BE2C (cell line): ENCODE data around the gene ZBTB16.

Experiments
- DNase-seq: peaks from one replicate; pipeline ENCODE4 v3.0.0-alpha.2; 2020
- H3K27me3 ChIP-seq: fragments of 250-450 bp; sonication (Bioruptor Pico); 2 replicates; pipeline ENCODE4 v1.5.1; 2020; ENCODE audit warnings: mild to moderate bottlenecking
- H3K36me3 ChIP-seq: fragments of 250-450 bp; sonication (Bioruptor Pico); 2 replicates; pipeline ENCODE4 v1.5.1; 2020; ENCODE audit warnings: mild to moderate bottlenecking
- H3K4me1 ChIP-seq: fragments of 250-450 bp; sonication (Bioruptor Pico); 2 replicates; pipeline ENCODE4 v1.5.1; 2020
- H3K4me3 ChIP-seq: 2 replicates; pipeline ENCODE4 v1.5.1; 2011; ENCODE audit warnings: low read depth, low read length
- H3K9me3 ChIP-seq: fragments of 250-450 bp; sonication (Bioruptor Pico); 2 replicates; pipeline ENCODE4 v1.5.1; 2020
- TF ChIP-seq, protein P1 (sequence below): IDR thresholded peaks from 2 replicates; pipeline ENCODE4 v1.5.1; 2012; ENCODE audit warnings: mild to moderate bottlenecking, low read depth, low read length

ZBTB16 gene

DNA sequence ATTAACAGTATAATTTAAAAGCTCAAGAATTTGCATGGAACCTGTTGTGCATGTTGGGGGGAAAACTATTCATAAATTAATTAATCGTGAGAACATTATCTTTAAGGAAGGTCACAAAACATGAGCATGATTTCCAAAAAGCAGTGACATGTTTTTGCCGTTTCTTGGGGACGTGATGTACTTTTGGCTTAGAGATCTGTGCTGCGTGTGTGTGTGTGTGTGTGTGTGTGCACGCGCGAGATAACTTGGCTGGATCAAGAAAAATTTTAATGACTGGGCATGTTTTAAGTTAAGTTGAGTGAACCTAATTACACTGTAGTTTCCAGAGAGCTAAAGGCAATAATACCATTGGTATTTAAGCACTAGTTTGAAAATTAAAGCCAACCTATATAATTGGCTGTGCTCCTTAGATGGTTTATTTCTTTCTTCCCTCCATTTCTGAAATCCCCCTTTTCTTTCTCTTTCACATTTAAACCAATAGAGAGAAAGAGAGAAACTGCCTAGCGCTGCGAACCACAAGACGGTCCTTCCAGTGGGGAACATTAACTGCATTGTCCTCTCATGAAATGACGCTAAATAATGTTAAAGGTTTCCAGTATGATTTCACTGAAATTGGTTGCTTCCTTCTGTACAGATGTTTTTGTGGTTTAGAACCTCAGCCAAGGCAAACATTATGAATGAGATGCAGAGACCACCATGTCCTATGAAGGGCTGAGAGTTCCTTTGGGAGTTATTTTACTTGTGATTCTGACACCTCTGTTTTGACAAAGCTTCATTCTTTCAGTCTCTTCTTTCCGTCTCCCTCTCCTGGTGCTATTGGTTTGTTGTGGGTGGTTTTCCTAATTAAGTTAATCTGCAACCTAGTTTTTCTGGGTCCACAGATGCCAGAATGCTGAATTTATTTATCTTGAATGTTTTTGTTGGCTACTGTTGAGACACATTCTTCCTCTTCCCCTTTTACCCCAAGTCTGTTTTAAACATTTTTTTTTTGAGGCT, 51.7 kb downstream of the ZBTB16 start:
- H3K4me3 ChIP-seq = no peak overlapping the region
- TF ChIP-seq, protein P1, sequence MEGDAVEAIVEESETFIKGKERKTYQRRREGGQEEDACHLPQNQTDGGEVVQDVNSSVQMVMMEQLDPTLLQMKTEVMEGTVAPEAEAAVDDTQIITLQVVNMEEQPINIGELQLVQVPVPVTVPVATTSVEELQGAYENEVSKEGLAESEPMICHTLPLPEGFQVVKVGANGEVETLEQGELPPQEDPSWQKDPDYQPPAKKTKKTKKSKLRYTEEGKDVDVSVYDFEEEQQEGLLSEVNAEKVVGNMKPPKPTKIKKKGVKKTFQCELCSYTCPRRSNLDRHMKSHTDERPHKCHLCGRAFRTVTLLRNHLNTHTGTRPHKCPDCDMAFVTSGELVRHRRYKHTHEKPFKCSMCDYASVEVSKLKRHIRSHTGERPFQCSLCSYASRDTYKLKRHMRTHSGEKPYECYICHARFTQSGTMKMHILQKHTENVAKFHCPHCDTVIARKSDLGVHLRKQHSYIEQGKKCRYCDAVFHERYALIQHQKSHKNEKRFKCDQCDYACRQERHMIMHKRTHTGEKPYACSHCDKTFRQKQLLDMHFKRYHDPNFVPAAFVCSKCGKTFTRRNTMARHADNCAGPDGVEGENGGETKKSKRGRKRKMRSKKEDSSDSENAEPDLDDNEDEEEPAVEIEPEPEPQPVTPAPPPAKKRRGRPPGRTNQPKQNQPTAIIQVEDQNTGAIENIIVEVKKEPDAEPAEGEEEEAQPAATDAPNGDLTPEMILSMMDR = no peak
- no peaks in the 10 kb centered on the region for H3K4me1 ChIP-seq
- no peaks in the 10 kb centered on the region for H3K9me3 ChIP-seq
- H3K36me3 ChIP-seq = no peaks in the 10 kb centered on the region
- DNase-seq = no peak
- peaks cover 88% of the 10 kb centered on the region for H3K27me3 ChIP-seq

DNA sequence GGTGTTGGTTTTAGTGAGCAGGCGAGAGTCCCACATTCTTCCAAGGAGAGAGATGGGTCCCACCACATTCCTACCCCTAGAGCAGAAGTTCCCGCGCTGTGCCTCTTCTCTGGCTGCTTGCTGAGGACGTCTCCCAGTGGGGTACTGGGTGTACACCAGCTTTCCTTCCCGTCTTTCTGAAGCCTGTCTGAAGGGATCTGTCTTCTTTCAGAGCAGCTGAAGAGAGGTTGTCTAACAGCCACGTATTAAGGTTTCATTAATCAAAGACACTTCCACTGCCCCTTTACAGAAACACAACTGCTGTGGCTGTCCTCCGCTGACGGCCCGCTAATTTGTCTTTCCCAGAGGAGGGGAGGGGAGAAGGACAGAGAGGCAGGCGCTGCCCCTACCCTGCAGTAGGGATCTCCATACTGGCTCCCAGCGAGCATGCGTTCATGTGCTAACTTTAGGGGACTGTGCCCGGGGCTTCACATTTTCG, 56.0 kb downstream of the ZBTB16 start:
- no peak for DNase-seq
- TF ChIP-seq, protein P1 = no peak
- Histone ChIP-seq H3K4me1 (no peaks in the 10 kb centered on the region), H3K27me3 (peaks cover 79% of the 10 kb centered on the region), H3K9me3 (no peaks in the 10 kb centered on the region), H3K36me3 (no peaks in the 10 kb centered on the region), H3K4me3 (no peak overlapping the region)

DNA sequence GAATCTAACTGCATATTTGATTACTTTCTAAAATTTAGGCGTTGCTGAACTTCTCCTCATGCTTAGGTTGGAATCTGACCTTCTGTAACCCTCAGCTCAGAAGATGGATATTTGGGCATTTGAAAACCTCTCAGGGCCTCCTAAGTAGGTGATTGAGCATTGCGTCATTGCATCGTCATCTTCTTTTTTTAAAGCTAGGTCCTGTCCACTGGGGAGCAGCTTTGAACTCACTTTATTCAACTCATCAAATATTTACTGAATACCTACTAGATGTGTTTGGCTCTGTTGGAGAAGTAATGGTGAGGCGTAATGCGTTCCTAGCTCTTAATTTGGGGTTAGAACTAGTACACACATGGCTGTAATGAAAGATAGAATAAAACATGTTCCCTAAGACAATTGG, 56.8 kb downstream of the ZBTB16 start:
- DNase-seq = no peak
- Histone ChIP-seq H3K4me3 (no peak overlapping the region), H3K4me1 (no peaks in the 10 kb centered on the region), H3K9me3 (no peaks in the 10 kb centered on the region), H3K27me3 (peaks cover 79% of the 10 kb centered on the region), H3K36me3 (no peaks in the 10 kb centered on the region)
- TF ChIP-seq, protein P1 = no peak

DNA sequence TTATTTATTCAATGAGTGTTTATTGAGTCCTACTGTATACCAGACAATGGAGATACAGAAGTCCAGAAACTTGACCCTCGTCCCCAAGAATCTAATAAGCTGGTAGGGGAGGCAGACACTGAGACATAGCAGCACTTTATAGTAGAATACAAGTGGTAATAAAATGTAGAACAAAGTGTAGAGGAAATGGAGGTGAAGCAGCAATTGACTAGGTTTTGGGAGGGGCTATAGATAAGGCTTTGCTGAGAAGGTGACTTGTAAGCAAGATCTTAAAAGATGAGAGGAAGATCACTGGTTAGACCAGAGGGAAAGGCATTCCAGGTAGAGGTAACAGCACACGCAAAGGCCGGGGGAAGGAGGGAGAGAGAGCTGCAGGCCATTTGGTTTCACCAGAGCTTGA, 57.3 kb downstream of the ZBTB16 start:
- TF ChIP-seq, protein P1 = no peak
- H3K27me3 ChIP-seq = peaks cover 79% of the 10 kb centered on the region

DNA sequence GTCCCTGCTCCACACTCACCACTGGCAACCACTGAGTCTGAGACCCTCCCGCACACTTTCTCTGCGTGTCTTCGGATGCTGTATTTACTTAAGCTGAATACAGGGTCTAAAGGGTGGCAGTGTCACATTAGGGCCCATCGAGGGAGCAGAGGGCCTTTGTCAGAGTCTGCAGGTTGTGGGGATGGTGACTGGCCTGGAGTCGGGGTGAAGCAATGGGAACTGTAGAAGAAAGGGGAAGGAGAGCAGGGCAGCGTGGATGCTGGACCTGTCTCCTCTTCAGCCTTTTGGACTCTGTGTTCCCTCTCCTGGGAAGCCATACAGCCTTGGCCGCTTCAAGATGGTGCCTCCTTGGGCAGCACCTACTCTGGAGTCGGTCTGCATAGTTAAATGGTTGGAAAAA, 61.1 kb downstream of the ZBTB16 start:
- Histone ChIP-seq H3K4me1 (no peaks in the 10 kb centered on the region), H3K36me3 (no peaks in the 10 kb centered on the region), H3K9me3 (no peaks in the 10 kb centered on the region), H3K4me3 (no peak overlapping the region), H3K27me3 (peaks cover 53% of the 10 kb centered on the region)
- DNase-seq = no peak
- TF ChIP-seq, protein P1 = no peak

More for the DNA sequence above, 57.3 kb downstream of the ZBTB16 start:
- no peak overlapping the region for H3K4me3 ChIP-seq
- H3K36me3 ChIP-seq = no peaks in the 10 kb centered on the region
- H3K4me1 ChIP-seq = no peaks in the 10 kb centered on the region
- H3K9me3 ChIP-seq = no peaks in the 10 kb centered on the region
- no peak for DNase-seq

DNA sequence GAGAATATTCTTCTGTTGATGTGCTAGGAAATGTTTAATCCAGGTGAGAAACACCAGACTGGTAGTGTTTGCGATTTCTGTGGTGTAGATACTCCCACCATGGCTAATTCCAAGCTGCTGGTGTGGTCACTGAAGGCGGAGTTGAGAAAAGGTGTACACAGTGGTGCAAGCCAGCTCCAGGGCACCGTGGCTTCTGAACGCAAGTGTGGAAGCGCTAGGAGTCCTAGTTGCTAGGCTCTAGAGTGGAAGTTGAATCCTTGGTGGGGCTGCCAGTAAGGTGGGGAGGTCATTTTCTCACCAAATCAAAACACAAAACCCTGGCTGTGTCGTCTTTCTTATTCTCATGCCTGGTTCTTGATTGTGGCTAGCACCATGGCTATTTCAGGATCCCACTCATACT, 61.6 kb downstream of the ZBTB16 start:
- Histone ChIP-seq H3K27me3 (peaks cover 48% of the 10 kb centered on the region), H3K4me3 (no peak overlapping the region), H3K9me3 (no peaks in the 10 kb centered on the region), H3K36me3 (no peaks in the 10 kb centered on the region), H3K4me1 (no peaks in the 10 kb centered on the region)
- no peak for DNase-seq
- TF ChIP-seq, protein P1 = no peak
